LNCAP (cell line): ENCODE data around the gene TUSC7.

ENCODE experiments used
- CTCF ChIP-seq: fragments of 450-650 bp; IDR thresholded peaks from 2 replicates; pipeline ENCODE4 v1.5.1; 2017; ENCODE audit warnings: mild to moderate bottlenecking

The TUSC7 gene

GRCh38 chr3:116709479-116709878 is at the start of gene TUSC7:
TUSC7 (plus strand) TSS chr3:116709779.
- TF ChIP-seq CTCF: no peak

GRCh38 chr3:116661196-116661595 is 48.4 kb upstream of the TUSC7 start:
- no peak for TF ChIP-seq CTCF

GRCh38 chr3:116663161-116664110 is 46.1 kb upstream of the TUSC7 start:
- no peak for TF ChIP-seq CTCF

- TF ChIP-seq CTCF: no peak
These were observed 42.3 kb upstream of the TUSC7 start for GRCh38 chr3:116667324-116667723.

GRCh38 chr3:116667791-116668190 is 41.8 kb upstream of the TUSC7 start:
- TF ChIP-seq CTCF: no peak

GRCh38 chr3:116669576-116669975 is 40.0 kb upstream of the TUSC7 start:
- no peak for TF ChIP-seq CTCF

GRCh38 chr3:116671151-116671550 is 38.4 kb upstream of the TUSC7 start:
- no peak for TF ChIP-seq CTCF
